Stimulated activated naive B cell treated with anti-CD40 and anti-IgM and Interleukin-4, amounts not matched to agents 10 μg/mL and 1 μg/mL and 100 μg/mL, for 72 hours (primary cell): ENCODE measurements around the gene OLFML2B.
"Not testable (repeated sequence)": the region's sequence is repeated elsewhere in the genome, so short reads cannot be mapped to it uniquely, and the experiment has no call there.

Experiments used
- ATAC-seq, 2 donors: fragments of 150-1000 bp; cut with Tn5 transposase; replicated peaks; 2 replicates each; pipeline ENCODE4 v1.10.0; 2021; ENCODE audit warnings: moderate library complexity in 1 of 2
- DNase-seq: peaks from one replicate; pipeline ENCODE4 v3.0.0; 2021
- H3K27ac Mint-ChIP-seq: one replicate; pipeline ENCODE4 v1.8.0; 2022; ENCODE audit warnings: mild to moderate bottlenecking, mixed read lengths
- H3K27me3 Mint-ChIP-seq, 2 donors: one replicate each; pipeline ENCODE4 v1.8.0; 2022; ENCODE audit warnings: mixed read lengths in 2 of 2
- H3K36me3 Mint-ChIP-seq, 2 donors: one replicate each; pipeline ENCODE4 v1.8.0; 2022; ENCODE audit warnings: mixed read lengths in 2 of 2, mild to moderate bottlenecking in 1 of 2
- H3K4me1 Mint-ChIP-seq, 2 donors: one replicate each; pipeline ENCODE4 v1.8.0; 2022; ENCODE audit warnings: mixed read lengths in 2 of 2, mild to moderate bottlenecking in 1 of 2
- H3K4me3 Mint-ChIP-seq, 2 donors: one replicate each; pipeline ENCODE4 v1.8.0; 2022; ENCODE audit warnings: mild to moderate bottlenecking in 2 of 2, mixed read lengths in 2 of 2, moderate library complexity in 1 of 2
- H3K9me3 Mint-ChIP-seq, 2 donors: one replicate each; pipeline ENCODE4 v1.8.0; 2022; ENCODE audit warnings: mixed read lengths in 2 of 2, mild to moderate bottlenecking in 1 of 2

The OLFML2B gene

DNA sequence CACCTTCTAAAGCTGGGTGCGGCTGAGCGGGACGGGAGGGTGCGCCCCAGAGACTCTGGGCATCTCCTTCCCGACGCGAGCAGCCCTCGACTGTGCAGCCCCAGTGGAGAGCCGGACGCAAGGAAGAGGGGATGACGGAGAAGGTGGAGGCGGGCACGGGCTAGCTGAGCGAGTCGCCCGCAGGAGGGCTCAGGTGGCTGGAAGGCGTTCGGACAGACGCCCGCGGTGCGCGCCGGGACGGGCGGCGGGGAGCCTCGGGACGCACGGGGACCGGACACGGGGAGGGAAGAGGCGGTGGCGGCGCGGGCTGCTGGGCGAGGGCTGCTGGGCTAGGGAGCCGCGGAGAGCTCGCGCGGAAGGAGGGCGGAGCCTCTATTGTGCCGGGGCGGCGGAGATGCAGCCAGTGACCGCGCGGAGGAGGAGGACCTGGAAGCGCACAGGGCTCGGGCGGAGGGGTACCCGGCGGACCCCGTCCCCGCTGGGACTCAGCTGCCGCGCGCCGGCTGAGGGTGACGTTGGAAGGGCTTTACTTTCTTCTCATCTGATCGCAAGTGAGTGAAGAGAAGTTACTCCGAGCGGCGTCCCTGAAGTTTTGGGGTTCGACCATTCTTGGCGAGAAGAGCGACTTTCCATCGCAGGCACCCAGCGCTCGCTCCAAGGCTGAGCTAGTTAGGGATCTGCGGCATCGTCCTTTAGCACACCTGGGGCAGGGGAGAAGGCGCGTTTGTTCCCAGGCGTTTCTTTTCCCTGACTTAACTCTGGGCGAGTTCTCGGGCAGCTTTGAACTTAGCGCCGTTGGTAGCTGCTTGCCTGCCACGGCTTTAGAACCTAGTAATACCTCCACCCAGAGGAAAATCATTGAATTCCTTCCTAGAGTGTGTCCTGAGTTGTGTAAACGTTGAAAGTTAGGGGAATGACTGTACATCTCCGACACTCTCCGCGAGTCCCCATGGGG is at the start of gene OLFML2B:
TSS of gene OLFML2B (minus strand) at position 323 of the 955 bp plus-strand sequence. CDS start 439 bp downstream, outside the sequence.
- peak; percentile 70 to 72 for ATAC-seq
- peak; percentile 16 for DNase-seq
- Mint-ChIP-seq H3K4me1 (peaks cover 9 to 15% of the 10 kb centered on the region in 2 donors), H3K36me3 (no peaks in the 10 kb centered on the region), H3K4me3 (peak within 1 kb of the TSS; percentile 78 to 79), H3K27ac (no peak within 1 kb of the TSS), H3K27me3 (peaks cover 49 to 53% of the 10 kb centered on the region in 2 donors), H3K9me3 (peaks cover 3 to 8% of the 10 kb centered on the region in 2 donors)

GRCh38 chr1:162072740-162073139 is 49.1 kb upstream of the OLFML2B start:
- Mint-ChIP-seq H3K27ac (no peak overlapping the region), H3K4me3 (no peak overlapping the region), H3K9me3 (no peaks in the 10 kb centered on the region), H3K36me3 (no peaks in the 10 kb centered on the region), H3K4me1 (peaks cover 4 to 14% of the 10 kb centered on the region in 2 donors), H3K27me3 (peaks cover 51 to 70% of the 10 kb centered on the region in 2 donors)
- DNase-seq (no peak), ATAC-seq (no peak)

GRCh38 chr1:162070825-162071224 is 47.2 kb upstream of the OLFML2B start:
- H3K4me3 Mint-ChIP-seq, result no peak overlapping the region
- peaks cover 4 to 14% of the 10 kb centered on the region in 2 donors for H3K4me1 Mint-ChIP-seq
- ATAC-seq (no peak), DNase-seq (no peak)
- peaks cover 45 to 62% of the 10 kb centered on the region in 2 donors for H3K27me3 Mint-ChIP-seq
- no peaks in the 10 kb centered on the region for H3K36me3 Mint-ChIP-seq
- no peaks in the 10 kb centered on the region for H3K9me3 Mint-ChIP-seq
- no peak overlapping the region for H3K27ac Mint-ChIP-seq

DNA sequence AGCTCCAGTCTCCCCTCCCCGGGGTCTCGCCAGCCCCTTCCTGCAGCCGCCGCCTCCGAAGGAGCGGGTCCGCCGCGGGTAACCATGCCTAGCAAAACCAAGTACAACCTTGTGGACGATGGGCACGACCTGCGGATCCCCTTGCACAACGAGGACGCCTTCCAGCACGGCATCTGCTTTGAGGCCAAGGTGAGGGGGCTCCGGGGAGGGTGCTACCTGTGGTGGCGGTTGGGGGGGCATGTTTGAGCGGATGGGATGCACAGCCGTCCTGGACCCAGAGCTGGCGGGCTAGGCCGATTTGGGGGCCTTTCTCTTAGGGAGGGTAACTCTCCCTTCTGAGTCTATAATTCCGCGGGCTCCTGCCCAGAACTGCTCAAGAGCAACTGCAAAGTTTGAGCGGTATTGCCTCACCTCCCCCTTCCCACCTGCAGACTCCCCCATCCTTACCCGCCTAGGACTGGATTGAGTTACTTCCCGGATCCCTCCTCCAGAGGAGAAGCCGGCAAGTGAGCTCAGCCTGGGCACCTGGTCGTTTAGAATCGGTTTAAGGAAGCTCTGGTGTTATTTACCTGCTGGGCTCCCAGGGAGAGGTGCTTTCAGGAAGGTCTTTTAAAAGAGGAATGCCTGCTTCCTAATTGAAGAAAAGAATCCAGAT is 46.6 kb upstream of the OLFML2B start:
- H3K36me3 Mint-ChIP-seq, result no peaks in the 10 kb centered on the region
- no peak overlapping the region for H3K27ac Mint-ChIP-seq
- H3K9me3 Mint-ChIP-seq, result no peaks in the 10 kb centered on the region
- H3K4me3 Mint-ChIP-seq, result peak overlapping the region; percentile 73 to 86
- peak in 1 of 2 donors; percentile 22 for ATAC-seq
- H3K4me1 Mint-ChIP-seq, result peaks cover 4 to 14% of the 10 kb centered on the region in 2 donors
- peaks cover 47 to 65% of the 10 kb centered on the region in 2 donors for H3K27me3 Mint-ChIP-seq
- DNase-seq, result no peak

GRCh38 chr1:162069334-162070093 is 45.8 kb upstream of the OLFML2B start, which contains the start of gene NOS1AP:
Gene NOS1AP, plus strand, starts transcription at chr1:162069691. Its CDS starts 487 bp downstream, at chr1:162070178.
- H3K36me3 Mint-ChIP-seq, result no peaks in the 10 kb centered on the region
- H3K27me3 Mint-ChIP-seq, result peaks cover 46 to 67% of the 10 kb centered on the region in 2 donors
- peak within 1 kb of the TSS; percentile 73 to 86 for H3K4me3 Mint-ChIP-seq
- H3K4me1 Mint-ChIP-seq, result peaks cover 4 to 14% of the 10 kb centered on the region in 2 donors
- no peak within 1 kb of the TSS for H3K27ac Mint-ChIP-seq
- H3K9me3 Mint-ChIP-seq, result no peaks in the 10 kb centered on the region
- DNase-seq, result peak; percentile 49
- peak; percentile 98 for ATAC-seq

DNA sequence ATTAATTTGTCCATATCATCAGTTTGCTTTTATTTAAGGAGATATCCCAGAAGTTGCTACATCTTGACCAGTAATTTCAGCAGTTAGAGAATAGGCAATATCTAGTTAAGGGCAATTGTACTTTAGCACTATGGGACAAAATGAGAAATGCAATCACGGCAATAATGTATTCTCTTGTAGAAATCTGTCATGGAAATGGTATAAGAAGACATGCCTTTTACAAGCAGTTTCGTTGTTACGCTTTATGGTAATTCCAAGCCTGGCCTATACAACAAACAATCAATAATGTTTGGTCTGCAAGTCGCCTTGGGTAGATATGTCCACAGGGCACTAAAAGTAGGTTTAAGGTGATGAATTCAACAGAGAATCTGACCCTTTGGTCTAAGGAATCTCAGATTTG is 44.6 kb upstream of the OLFML2B start:
- no peak for ATAC-seq
- H3K27me3 Mint-ChIP-seq, result peaks cover 46 to 62% of the 10 kb centered on the region in 2 donors
- DNase-seq, result no peak
- H3K27ac Mint-ChIP-seq, result no peak overlapping the region
- no peak overlapping the region for H3K4me3 Mint-ChIP-seq
- H3K36me3 Mint-ChIP-seq, result no peaks in the 10 kb centered on the region
- H3K9me3 Mint-ChIP-seq, result no peaks in the 10 kb centered on the region
- peaks cover 4 to 14% of the 10 kb centered on the region in 2 donors for H3K4me1 Mint-ChIP-seq

DNA sequence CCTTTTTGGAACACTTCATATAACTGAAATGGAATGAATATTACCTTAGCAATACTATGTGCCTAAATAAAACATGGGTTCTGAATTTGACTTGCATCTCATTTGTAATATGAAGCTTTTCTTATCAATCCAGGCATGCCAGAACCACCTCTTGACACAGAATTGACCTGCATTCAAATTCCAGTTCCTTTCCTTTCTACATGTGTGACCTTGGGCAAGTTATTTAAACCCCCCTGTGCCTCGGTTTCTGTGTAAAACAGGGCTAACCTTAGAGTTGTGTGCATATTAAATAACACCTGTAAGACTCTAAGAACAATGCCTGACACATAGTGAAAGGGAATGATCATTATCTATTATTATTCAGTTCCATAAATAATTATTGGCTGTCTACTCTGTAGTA is 43.8 kb upstream of the OLFML2B start:
- no peak overlapping the region for H3K27ac Mint-ChIP-seq
- ATAC-seq (no peak), DNase-seq (no peak)
- H3K4me3 Mint-ChIP-seq, result no peak overlapping the region
- H3K36me3 Mint-ChIP-seq, result no peaks in the 10 kb centered on the region
- peaks cover 4 to 14% of the 10 kb centered on the region in 2 donors for H3K4me1 Mint-ChIP-seq
- no peaks in the 10 kb centered on the region for H3K9me3 Mint-ChIP-seq
- peaks cover 50 to 63% of the 10 kb centered on the region in 2 donors for H3K27me3 Mint-ChIP-seq

DNA sequence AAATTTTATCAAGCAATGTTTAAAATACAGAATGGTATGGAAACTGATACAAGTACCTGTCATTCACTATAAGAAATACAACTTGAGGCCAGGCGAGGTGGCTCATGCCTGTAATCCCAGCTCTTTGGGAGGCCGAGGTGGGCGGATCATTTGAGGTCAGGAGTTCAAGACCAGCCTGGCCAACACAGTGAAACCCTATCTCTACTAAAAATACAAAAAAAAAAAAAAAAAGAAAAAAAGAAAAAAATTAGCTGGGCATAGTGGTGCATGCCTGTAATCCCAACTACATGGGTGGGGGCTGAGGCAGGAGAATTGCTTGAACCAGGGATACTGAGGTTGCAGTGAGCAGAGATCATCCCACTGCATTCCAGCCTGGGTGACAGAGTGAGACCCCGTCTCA is 43.2 kb upstream of the OLFML2B start:
- H3K9me3 Mint-ChIP-seq, ATAC-seq: not testable (repeated sequence)

DNA sequence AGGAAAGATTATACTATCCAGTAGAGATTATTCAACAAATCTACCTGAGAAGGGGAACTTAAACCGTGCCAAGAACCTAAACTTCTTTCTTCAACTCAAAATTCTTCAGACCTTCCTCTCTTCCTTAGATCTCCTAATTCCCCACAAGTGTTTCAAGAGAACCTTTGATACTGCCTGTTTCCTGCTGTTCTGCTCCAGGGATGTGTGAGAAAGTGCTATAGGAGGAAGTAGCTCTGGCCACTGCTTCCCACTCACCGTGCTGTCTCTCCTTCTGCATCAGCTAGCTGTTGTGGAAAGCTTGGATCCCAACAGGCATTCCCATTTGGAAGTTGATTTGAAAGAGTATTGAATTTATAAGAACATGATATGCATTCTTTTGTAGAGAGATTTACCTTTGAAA is 41.3 kb upstream of the OLFML2B start:
- H3K36me3 Mint-ChIP-seq, result no peaks in the 10 kb centered on the region
- H3K27me3 Mint-ChIP-seq, result peaks cover 37 to 49% of the 10 kb centered on the region in 2 donors
- DNase-seq, result no peak
- no peak overlapping the region for H3K4me3 Mint-ChIP-seq
- no peaks in the 10 kb centered on the region for H3K9me3 Mint-ChIP-seq
- H3K4me1 Mint-ChIP-seq, result peaks cover 2 to 9% of the 10 kb centered on the region in 2 donors
- no peak overlapping the region for H3K27ac Mint-ChIP-seq
- no peak for ATAC-seq

More for the DNA sequence above, 43.2 kb upstream of the OLFML2B start:
- not testable (repeated sequence) for H3K36me3 Mint-ChIP-seq, H3K27ac Mint-ChIP-seq, H3K4me3 Mint-ChIP-seq, DNase-seq
- H3K27me3 Mint-ChIP-seq, result peaks cover 50 to 63% of the 10 kb centered on the region in 2 donors
- H3K4me1 Mint-ChIP-seq, result peaks cover 4 to 14% of the 10 kb centered on the region in 2 donors

GRCh38 chr1:162062542-162063015 is 38.9 kb upstream of the OLFML2B start:
- no peaks in the 10 kb centered on the region for H3K9me3 Mint-ChIP-seq
- H3K4me1 Mint-ChIP-seq, result no peaks in the 10 kb centered on the region
- DNase-seq (no peak), ATAC-seq (no peak)
- H3K4me3 Mint-ChIP-seq, result no peak overlapping the region
- no peaks in the 10 kb centered on the region for H3K36me3 Mint-ChIP-seq
- H3K27ac Mint-ChIP-seq, result no peak overlapping the region
- H3K27me3 Mint-ChIP-seq, result peaks cover 35 to 39% of the 10 kb centered on the region in 2 donors

DNA sequence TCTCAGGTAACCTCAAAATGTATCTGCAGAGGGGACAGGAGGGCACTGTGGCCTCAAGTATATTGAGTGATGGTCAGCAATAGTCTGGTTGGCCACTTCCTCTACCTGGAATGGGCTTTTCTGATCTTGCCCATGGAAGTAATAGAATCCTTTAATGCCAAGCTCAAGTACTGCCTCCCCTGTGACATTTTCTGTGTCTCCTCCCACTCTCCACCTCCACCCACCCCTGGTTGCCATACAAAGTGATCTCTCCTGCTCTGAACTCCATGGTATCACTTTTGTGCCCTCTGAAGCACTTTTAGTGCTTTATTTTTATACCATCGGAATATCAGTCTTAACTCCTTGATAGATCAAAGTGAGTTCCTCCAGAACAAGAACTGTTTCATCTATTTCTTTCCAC is 36.6 kb upstream of the OLFML2B start:
- peak overlapping the region; percentile 7 for H3K27ac Mint-ChIP-seq
- DNase-seq, result no peak
- no peaks in the 10 kb centered on the region for H3K9me3 Mint-ChIP-seq
- H3K27me3 Mint-ChIP-seq, result peaks cover 35 to 40% of the 10 kb centered on the region in 2 donors
- no peaks in the 10 kb centered on the region for H3K4me1 Mint-ChIP-seq
- H3K36me3 Mint-ChIP-seq, result no peaks in the 10 kb centered on the region
- H3K4me3 Mint-ChIP-seq, result no peak overlapping the region
- no peak for ATAC-seq

- Mint-ChIP-seq H3K4me1 (no peaks in the 10 kb centered on the region), H3K27me3 (peaks cover 30 to 40% of the 10 kb centered on the region in 2 donors), H3K9me3 (no peaks in the 10 kb centered on the region), H3K36me3 (no peaks in the 10 kb centered on the region), H3K27ac (no peak overlapping the region), H3K4me3 (no peak overlapping the region)
- ATAC-seq, result no peak
- no peak for DNase-seq
Measured at GRCh38 chr1:162059721-162060120, 36.1 kb upstream of the OLFML2B start.

DNA sequence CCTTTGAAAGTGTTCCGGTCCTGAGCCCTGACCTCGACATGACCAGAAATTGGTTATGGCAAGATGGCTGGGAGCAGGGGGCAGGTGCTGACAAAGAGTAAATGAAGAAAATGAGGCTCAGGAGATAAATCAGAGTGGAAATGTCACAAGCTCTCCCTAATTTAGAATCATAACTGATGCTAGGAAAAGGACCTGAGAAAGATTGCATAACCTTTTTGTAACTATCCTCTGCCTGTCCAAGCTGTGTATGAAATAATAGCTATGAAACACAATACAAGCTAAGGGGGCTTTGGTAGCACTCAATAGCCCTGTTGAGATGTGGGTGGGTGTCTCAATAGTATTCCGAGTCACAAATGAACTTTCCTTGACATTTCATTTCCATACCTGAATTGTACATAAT is 32.9 kb upstream of the OLFML2B start:
- ATAC-seq, result no peak
- no peak overlapping the region for H3K27ac Mint-ChIP-seq

DNA sequence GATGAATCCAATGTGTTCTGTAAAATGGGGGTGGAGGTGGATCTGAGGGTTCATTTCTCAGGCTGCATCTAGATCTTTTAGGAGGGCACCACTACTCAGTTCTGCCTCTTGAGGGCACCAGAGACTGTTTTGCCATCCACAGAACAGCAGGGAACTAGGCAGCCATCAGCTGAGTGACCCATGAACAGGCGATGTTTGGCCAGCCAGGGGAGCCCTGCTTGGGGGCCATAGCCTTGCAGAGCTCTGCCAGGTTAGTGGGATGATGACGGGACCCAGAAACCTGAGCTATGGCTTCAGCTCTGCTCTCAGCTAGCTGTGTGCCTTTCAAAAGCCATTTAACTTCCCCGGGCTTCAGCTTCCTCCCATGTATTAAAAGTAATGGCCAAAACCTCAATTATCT is 32.4 kb upstream of the OLFML2B start:
- H3K27ac Mint-ChIP-seq, result no peak overlapping the region
- H3K9me3 Mint-ChIP-seq, result peaks cover 0 to 3% of the 10 kb centered on the region in 2 donors
- ATAC-seq, result peak; percentile 88 to 91
- H3K4me1 Mint-ChIP-seq, result no peaks in the 10 kb centered on the region
- no peaks in the 10 kb centered on the region for H3K36me3 Mint-ChIP-seq
- peaks cover 21% of the 10 kb centered on the region in 2 donors for H3K27me3 Mint-ChIP-seq
- no peak overlapping the region for H3K4me3 Mint-ChIP-seq
- peak; percentile 28 for DNase-seq

More for the DNA sequence above, 32.9 kb upstream of the OLFML2B start:
- Mint-ChIP-seq H3K36me3 (no peaks in the 10 kb centered on the region), H3K9me3 (peaks cover 0 to 3% of the 10 kb centered on the region in 2 donors), H3K27me3 (peaks cover 21 to 22% of the 10 kb centered on the region in 2 donors), H3K4me1 (no peaks in the 10 kb centered on the region), H3K4me3 (no peak overlapping the region)
- no peak for DNase-seq
